Measurements from ENCODE around the gene FAM217A. TPM values are rescaled to one million over a fixed set of nuclear protein-coding genes. Genes with fewer than 3 reads are reported as not detected.

The FAM217A gene
- total RNA-seq, 2 experiments from 2014 or later: not detected

DNA sequence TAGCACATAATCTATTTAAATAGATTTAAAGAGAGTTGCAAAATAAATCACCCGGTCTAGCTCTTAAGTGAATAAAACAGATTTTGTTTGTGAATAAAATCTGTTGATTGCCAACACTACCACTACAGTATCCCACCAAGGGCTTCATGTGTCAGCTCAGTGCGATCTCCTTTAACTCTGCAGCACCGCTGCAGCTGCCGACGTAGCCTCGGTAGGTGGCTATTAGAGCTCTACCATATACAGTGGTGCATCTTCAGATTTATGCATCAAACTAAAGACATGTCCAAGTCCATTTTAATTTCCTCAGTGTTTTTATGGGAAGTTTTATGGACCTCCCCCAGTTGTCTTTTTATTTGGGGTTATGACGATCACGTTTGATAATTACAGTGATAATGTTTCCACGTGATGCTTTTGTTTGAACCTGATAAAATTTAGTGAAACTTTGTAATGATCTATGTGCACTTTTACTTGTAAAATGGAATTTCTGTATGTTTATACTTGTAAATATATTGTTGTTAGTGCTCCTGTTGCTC, 29.7 kb upstream of the FAM217A start:
- H3K4me3 ChIP-seq (ENCODE audit: low read length): no peak overlapping the region
- no peak for ATAC-seq (ENCODE audit: poor library complexity)

GRCh38 chr6:4107873-4108272, 28.9 kb upstream of the FAM217A start:
- CTCF ChIA-PET: interaction anchor here (1.3 kb wide), 1 partner anchor 9 kb away, joined by 4 read pairs; no protein-coding TSS in a partner anchor
- no peaks in the 10 kb centered on the region for H3K27me3 ChIP-seq (ENCODE audit: control insufficient read depth in 1 of 2, insufficient read depth in 2 of 2, low read length in 2 of 2)
- H3K9me3 ChIP-seq (ENCODE audit: control insufficient read depth in 1 of 2, insufficient read depth in 1 of 2, low read length in 2 of 2): peaks cover 2 to 9% of the 10 kb centered on the region in 2 experiments
- DNase-seq: no peak
- H3K4me1 Mint-ChIP-seq (ENCODE audit: low read depth): no peaks in the 10 kb centered on the region
- TF ChIP-seq, protein P1, sequence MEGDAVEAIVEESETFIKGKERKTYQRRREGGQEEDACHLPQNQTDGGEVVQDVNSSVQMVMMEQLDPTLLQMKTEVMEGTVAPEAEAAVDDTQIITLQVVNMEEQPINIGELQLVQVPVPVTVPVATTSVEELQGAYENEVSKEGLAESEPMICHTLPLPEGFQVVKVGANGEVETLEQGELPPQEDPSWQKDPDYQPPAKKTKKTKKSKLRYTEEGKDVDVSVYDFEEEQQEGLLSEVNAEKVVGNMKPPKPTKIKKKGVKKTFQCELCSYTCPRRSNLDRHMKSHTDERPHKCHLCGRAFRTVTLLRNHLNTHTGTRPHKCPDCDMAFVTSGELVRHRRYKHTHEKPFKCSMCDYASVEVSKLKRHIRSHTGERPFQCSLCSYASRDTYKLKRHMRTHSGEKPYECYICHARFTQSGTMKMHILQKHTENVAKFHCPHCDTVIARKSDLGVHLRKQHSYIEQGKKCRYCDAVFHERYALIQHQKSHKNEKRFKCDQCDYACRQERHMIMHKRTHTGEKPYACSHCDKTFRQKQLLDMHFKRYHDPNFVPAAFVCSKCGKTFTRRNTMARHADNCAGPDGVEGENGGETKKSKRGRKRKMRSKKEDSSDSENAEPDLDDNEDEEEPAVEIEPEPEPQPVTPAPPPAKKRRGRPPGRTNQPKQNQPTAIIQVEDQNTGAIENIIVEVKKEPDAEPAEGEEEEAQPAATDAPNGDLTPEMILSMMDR (IDR thresholded peaks at IDR 0.05): no peak
- peaks cover 3% of the 10 kb centered on the region for H3K9me3 Mint-ChIP-seq
- no peak overlapping the region for H3K27ac ChIP-seq (ENCODE audit: low read depth in 1 of 2, low read length in 2 of 2)
- no peak for ATAC-seq (ENCODE audit: poor library complexity)
- no peaks in the 10 kb centered on the region for H3K4me1 ChIP-seq (ENCODE audit: insufficient read depth, low read length)
- POLR2A ChIA-PET: no interaction called here
- intact Hi-C loops (cut with DNase I, micrococcal nuclease): no loop called here
- no peak overlapping the region for H3K27ac Mint-ChIP-seq
- H3K27me3 Mint-ChIP-seq: no peaks in the 10 kb centered on the region
- H3K4me3 Mint-ChIP-seq: no peak overlapping the region
- H3K4me3 ChIP-seq (ENCODE audit: low read length): no peak overlapping the region
- H3K36me3 Mint-ChIP-seq (ENCODE audit: low read depth): no peaks in the 10 kb centered on the region
- H3K36me3 ChIP-seq (ENCODE audit: insufficient read depth, low read length): no peaks in the 10 kb centered on the region

More for the DNA sequence above, 29.7 kb upstream of the FAM217A start:
- Mint-ChIP-seq H3K4me1 (ENCODE audit: low read depth) (no peaks in the 10 kb centered on the region), H3K36me3 (ENCODE audit: low read depth) (peaks cover 2% of the 10 kb centered on the region), H3K4me3 (no peak overlapping the region), H3K27ac (no peak overlapping the region), H3K27me3 (no peaks in the 10 kb centered on the region), H3K9me3 (peaks cover 6% of the 10 kb centered on the region)
- POLR2A ChIA-PET: no interaction called here
- peaks cover 5 to 16% of the 10 kb centered on the region in 2 experiments for H3K9me3 ChIP-seq (ENCODE audit: control insufficient read depth in 1 of 2, insufficient read depth in 1 of 2, low read length in 2 of 2)
- no peak overlapping the region for H3K27ac ChIP-seq (ENCODE audit: low read depth in 1 of 2, low read length in 2 of 2)
- no peak for DNase-seq
- no peaks in the 10 kb centered on the region for H3K4me1 ChIP-seq (ENCODE audit: insufficient read depth, low read length)
- TF ChIP-seq, protein P1 (IDR thresholded peaks at IDR 0.05): no peak
- intact Hi-C loops (cut with DNase I, micrococcal nuclease): no loop called here
- no peaks in the 10 kb centered on the region for H3K27me3 ChIP-seq (ENCODE audit: control insufficient read depth in 1 of 2, insufficient read depth in 2 of 2, low read length in 2 of 2)
- no peaks in the 10 kb centered on the region for H3K36me3 ChIP-seq (ENCODE audit: insufficient read depth, low read length)
- CTCF ChIA-PET: interaction anchor here (1.3 kb wide), 1 partner anchor 9 kb away, joined by 4 read pairs; no protein-coding TSS in a partner anchor

GRCh38 chr6:4105980-4106536, 27.1 kb upstream of the FAM217A start:
- Histone ChIP-seq H3K4me3 (ENCODE audit: low read length) (no peak overlapping the region), H3K27ac (ENCODE audit: low read depth in 1 of 2, low read length in 2 of 2) (no peak overlapping the region), H3K4me1 (ENCODE audit: insufficient read depth, low read length) (no peaks in the 10 kb centered on the region), H3K27me3 (ENCODE audit: control insufficient read depth in 1 of 2, insufficient read depth in 2 of 2, low read length in 2 of 2) (no peaks in the 10 kb centered on the region), H3K36me3 (ENCODE audit: insufficient read depth, low read length) (no peaks in the 10 kb centered on the region), H3K9me3 (ENCODE audit: control insufficient read depth in 1 of 2, insufficient read depth in 1 of 2, low read length in 2 of 2) (no peaks in the 10 kb centered on the region)
- no peaks in the 10 kb centered on the region for H3K27me3 Mint-ChIP-seq
- ChIA-PET POLR2A (no interaction called here), CTCF (interaction anchor here (0.6 to 1.5 kb wide), 2 partner anchors 50 to 897 kb away, joined by 3 to 4 read pairs; partner anchors contain the start of gene RPP40)
- H3K27ac Mint-ChIP-seq: no peak overlapping the region
- H3K4me3 Mint-ChIP-seq: no peak overlapping the region
- no peak for DNase-seq
- H3K9me3 Mint-ChIP-seq: no peaks in the 10 kb centered on the region
- TF ChIP-seq, protein P1 (IDR thresholded peaks at IDR 0.05): no peak
- ATAC-seq (ENCODE audit: poor library complexity): no peak
- no peaks in the 10 kb centered on the region for H3K36me3 Mint-ChIP-seq (ENCODE audit: low read depth)
- H3K4me1 Mint-ChIP-seq (ENCODE audit: low read depth): no peaks in the 10 kb centered on the region
- intact Hi-C loops (cut with DNase I, micrococcal nuclease): no loop called here
